NCI-H526 treated with DMSO at 0.1 percent for 48 hours (cell line): ENCODE data around the gene WSCD2.

Source experiments
- DNase-seq: peaks from one replicate; lab custom pipeline; 2025; lab: John Stamatoyannopoulos, UW

WSCD2 gene

DNA sequence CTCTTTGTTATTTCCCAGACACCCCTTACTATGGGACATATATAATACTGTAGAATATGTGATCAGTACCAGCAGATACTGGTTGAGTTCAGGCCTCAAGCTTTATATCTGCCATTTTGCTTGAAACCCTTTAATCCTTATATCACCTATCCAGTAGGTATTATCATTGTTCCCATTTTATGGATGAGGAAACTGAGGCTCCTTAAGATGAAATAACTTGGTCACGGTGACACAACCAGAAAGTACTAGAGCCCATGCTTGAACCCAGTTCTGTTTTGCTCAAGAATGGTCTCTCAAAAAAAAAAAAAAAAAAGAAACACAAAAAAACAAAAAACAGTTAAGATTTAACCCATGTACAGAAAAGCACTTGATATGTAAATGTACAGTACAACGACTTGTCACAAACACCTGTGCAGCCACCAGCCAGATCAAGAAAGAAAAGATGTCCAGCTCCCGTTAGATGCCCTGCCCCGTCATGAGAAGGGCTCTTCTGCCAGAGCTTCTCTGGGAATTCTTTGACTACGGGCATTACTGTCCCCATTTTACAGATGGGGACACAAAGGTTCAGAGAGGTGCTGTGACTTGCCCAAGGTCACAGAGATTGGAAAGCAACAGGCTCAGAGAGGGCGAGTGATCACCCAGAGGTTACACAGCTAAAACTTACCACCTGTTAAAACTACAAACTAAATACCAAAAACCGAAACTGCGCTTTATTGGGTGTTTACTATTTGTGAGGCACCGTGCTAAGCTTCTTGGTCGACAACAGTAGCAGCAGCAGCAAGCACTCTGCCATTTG lies 669 bp upstream of the WSCD2 start:
- no peak for DNase-seq

DNA sequence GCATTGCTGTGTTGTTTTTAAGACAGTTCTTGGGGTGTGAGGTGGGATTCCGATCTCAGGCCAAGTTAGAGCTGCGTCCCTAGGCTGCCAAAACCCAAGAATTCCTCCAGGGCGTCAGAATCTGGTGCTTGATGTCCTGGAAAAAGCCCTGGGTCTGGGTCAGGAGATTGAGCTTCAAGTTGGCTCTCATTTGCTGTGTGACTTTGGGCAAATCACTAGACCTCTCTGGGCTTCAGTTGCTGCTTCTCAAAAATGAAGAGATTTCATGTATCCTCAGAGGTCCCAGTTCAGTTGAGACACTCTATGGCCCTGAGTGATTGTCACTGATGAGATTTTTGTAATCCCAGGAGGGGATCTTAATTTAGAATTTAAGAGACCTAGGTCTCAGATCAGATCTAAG lies 1.9 kb downstream of the WSCD2 start:
- DNase-seq = no peak

DNA sequence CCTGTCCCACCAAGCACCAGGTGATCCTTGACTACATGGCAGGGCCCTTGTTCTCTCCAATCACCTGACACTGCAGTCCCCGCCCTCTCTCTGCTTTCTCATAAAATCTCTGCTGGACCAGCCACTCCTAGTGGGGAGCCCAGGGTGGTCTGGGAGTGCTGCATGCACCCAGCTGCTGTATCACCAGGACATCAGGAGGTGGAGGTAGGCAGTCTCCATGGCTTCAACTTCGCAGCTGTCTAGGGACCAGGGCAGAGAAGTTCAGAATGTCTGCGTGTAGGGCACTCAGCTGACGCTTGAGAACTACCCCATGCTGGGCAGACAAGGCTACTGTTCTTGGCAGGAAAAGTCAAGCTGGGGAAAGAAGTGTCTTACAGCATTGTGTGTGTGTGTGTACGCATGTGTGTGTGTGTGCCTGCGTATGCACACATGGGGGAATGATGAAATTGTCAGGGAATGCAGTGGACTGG lies 2.6 kb downstream of the WSCD2 start:
- no peak for DNase-seq

DNA sequence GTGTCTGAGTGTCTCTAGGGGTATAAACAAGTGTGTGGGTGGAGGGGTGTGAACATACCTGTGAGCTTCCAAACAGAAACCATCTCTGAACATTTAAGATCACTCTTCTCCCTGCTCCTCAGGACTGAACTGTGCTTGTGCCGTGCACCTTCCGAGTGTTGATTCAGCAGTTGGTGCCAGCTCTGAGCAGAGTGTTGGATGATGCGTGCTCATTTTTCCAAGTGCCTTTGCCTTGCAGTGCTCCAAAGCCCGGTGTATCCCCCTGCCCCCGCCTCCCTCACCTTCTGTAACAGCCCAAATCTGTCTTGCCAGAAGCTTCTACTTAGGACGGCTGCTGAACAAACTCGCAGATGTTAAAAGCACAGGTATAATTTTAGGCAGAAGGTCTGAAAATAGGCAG lies 4.4 kb downstream of the WSCD2 start:
- DNase-seq = no peak

DNA sequence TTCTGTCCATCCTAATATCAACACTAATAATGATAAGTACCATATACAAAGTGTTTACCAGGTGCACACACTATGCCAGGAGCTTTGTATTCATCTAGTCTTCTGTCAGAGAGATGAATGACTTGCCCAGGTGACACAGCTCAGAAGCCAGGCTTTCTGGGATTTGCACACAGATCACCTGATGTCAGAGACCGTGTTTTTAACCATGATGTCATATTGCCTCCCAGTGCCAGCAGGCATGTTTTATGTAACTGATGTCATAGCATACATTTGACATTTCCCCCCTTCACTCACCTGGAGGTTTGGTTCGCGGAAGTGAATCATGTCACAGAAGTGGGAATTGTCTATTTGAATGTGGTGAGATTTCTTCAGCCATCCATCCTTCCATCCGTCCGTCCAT lies 5.7 kb downstream of the WSCD2 start:
- DNase-seq = no peak

DNA sequence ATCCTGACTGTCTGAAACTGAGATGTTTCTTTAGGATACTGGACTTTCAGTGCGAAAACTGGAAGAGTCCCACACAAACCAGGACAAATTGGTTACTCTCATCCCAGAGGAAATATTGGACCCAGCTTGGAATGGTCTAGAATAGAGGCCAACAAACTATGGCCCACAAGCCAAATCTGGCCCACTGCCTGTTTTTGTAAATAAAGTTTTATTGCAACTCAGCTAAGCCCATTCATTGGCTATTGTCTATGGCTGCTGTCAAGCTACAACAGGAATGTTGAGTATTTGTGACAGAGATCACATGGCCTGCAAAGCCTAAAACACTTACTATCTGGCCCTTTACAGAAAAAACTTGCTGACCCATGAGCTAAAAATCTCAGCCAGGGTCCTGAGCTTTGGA lies 6.5 kb downstream of the WSCD2 start:
- DNase-seq = no peak

DNA sequence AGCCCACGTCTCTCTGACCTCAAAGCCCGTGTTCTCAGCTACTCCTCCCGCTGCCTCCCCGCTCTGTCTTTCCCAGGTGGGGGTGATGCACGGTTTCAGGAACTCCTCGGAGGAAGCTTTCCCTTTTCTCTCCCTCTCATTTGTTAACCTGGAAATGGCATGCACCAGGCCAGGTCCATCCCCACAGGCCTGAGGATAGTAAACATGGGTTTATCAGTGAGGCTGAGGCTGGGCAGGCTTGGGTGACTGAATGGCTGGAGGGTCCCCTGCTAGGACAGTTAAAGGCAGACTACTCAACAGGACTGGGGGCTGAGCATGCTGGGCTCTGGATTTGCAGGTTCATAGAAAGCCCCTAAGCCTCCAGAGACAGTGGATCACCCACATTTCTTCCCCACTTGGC lies 7.6 kb downstream of the WSCD2 start:
- no peak for DNase-seq

DNA sequence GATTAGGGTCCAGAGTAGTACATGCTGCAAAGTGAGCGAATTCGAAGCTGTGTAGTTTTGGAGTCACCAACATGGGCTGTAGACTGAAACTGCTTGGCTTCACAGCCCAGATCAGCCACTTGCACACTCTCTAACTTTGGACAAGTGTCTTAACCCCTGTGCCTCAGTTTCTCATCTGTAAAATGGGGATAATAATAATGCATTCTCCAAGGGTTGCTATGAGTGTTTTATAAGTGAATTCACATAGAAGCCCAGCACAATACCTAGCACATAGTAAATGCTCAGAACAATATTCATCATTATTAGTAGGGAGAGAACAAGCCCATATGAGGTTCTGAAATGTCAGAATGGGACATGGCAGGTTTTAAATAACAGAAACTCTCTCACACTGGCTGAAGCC lies 10.4 kb downstream of the WSCD2 start:
- no peak for DNase-seq

DNA sequence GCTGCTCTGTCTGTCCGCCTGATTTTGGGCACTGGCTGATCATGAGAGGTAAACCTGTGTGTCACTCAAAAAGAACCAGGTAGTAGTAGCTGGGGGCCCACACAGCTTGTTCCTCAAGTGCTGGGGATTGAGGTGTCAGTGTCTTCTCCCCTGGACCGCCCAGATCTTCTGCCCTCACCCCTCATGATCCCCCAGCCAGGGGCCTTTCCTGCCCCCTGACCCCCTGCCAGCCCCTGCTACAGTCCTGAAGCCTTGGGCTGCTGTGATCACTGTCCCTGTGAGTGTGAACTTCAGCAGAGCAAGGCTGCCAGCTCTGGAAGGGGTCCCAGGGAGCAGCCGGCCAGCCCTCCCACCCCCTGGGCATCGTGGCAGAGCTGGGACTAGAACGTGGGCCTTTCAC lies 11.4 kb downstream of the WSCD2 start:
- DNase-seq = no peak

DNA sequence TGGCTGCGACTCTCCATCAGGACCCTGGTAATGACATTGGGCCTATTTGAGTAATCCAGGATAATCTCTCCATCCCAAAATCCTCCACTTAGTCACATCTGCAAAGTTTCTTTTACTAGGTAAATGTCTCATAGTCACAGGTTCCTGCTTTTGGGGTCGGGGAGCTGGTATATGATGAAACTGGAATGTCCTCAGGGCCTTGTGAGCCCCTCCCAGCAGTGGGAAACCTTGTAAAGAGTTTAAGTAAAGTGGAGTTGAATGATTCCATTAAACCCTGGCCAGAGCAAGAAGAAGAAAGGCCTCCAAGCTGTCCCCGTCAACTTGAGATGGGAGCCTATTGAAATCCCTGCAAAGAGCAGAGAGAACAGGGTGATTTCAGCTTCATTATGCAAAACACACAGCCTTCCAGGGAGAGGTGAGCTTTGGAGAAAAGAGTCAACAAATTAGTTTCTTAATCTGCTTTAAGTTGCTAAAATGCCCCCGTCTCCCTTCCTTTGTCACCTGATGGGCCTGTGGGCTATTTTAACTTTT lies 12.6 kb downstream of the WSCD2 start:
- DNase-seq = no peak

DNA sequence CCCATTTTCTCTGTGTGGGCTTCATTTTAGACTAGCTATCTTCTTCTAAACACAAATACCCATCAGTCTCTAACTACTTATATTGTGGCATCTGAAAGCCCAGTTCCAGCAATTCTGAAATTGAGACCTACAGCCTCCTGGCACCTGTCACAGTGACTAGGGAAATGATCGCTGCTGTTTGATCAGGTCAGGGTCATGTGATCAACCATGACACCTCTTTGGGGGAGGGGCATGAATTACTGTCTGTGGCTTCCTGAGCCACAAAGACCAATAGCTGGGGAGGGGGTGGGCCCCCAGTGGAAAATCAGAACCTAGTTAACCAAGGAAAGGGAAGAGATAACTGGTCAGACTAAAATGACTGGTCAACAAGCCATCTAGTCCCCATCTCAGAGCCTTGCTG lies 14.1 kb downstream of the WSCD2 start:
- no peak for DNase-seq

DNA sequence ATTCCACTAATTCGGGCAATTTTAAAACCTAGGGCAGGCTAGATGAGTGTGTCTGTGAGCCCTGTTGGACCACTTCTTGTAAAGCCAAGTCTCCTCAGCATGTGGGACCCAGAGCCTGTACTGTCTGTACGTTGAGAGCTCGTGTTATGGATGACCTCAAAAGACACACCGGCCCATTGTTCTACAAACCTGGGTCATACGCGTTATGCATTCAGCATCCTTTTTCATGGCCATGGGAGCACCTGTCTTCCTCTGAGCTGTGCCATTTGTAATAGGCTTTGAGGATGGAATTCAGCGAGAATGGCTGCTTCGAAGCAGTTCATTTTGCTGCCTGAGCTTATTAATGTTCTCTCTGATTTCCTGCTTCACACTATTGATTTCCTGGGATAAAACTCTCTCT lies 15.0 kb downstream of the WSCD2 start:
- DNase-seq = no peak

DNA sequence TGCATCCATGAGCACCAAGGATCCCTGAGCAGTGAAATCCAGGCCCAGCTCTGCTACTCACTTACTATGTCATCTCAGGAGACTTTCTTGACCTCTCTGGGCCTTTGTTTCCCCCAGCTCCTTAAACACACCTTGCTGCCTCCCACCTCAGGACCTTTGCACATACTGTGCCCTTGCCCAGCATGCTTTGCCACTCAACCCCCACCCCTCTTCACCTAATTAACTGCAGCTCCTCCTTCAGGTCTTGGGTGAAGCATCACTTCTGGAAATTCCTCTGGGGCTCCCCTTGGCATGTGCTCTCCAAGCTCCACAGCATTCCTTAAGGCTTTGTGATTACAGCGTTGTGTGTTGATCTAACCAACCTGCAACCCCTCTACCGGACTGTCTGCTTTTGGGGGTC lies 15.9 kb downstream of the WSCD2 start:
- no peak for DNase-seq

DNA sequence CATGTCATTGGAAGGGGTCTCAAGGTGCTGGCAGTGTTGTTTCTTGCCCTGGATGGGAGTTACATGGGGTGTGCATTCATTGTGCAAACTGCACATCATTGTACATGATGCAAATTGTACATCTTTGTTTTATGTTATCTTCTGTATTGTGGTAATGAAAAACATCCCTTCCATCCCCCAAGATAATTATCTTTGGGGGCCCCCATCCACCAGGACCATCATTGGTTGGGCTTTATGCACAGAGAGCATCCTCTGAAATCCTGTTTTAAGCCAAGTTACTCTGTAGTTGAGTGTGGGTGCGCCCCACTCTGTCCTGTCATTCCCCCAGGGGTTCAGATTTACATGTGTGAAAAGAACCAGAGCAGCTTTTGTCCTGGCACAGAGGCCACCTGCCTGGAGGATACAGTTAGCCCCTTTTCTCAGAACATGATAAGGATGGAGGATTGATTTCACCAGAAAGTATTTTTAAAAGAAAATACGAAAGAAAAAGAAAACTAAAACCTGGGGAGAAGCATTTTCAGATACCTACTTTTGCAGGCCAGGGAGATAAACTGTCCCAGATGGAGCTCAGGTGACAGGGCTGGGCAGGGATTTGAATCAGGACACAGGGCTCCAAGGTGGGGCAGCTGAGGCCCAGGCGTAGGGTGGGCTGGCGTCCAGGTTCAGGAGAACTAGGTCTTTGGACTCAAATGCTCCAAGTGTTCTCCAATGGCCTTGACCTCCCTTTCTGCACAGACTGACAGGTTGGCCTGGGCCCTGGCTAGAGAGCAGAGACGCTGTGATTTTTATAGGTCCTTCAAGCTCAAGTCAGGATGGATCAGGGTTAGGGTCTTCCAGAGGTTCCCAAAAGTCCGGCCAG lies 17.2 kb downstream of the WSCD2 start:
- DNase-seq = no peak

DNA sequence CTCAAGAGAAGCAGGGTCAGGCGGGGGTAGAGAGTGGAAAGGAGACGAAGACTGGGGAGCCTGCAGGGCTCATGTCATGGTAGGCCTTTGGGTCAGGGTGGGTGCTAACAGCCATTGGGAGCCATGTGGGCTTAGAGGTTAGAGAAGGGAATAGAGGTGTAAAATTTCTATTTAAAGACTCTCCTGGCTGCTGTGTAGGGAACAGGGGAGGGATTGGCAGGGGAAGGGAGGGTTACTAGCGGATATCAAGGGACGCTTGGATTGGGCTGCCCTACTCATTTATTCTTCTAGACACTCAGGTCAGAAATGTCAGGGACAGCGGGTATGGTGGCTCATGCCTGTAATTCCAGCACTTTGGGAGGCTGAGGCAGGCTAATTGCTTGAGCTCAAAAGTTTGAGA lies 18.2 kb downstream of the WSCD2 start:
- no peak for DNase-seq

DNA sequence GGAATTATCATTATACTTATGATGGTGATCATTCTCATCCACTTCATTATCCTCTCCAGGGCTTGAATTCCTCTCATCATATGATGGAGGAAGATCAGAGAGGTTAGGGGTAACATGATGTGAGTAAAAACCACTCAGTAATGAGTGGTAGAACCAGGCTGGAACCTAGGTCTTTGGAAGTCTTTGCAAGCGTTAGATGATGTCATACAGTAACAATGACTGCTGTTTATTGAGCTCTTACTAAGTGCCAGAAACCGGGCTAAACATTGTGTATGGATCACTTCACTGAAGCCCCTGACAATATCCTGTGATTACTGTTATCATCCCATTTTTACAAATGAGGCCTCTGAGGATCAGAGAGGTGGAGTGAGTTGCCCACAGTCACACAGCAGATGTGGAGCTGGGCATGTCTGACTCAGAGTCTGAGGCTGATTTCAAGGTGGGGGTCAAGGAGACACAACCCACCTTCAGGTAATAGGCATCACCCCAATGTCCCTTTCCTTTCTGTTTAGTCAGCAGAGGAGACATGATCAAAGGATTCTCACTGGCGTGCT lies 19.5 kb downstream of the WSCD2 start:
- no peak for DNase-seq

DNA sequence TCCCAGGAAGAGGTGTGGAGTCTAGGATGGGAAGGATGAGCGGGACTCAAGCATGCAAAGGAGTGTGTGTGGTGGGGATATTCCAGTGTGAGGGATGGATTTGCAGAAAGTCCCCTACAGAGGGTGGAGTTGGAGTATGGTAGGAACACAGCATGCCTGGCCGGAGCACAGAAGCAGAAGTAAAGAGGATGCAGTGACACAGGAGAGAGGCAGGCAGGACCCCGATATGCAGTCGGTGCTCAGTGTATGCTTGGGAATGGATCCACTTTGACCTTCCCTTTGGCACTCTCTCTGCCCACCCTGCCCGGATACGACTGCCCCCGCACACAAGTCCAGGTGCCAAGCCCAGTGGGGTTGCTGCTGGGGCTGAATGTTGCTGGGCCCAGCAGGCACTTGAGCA lies 21.3 kb downstream of the WSCD2 start:
- DNase-seq = no peak

DNA sequence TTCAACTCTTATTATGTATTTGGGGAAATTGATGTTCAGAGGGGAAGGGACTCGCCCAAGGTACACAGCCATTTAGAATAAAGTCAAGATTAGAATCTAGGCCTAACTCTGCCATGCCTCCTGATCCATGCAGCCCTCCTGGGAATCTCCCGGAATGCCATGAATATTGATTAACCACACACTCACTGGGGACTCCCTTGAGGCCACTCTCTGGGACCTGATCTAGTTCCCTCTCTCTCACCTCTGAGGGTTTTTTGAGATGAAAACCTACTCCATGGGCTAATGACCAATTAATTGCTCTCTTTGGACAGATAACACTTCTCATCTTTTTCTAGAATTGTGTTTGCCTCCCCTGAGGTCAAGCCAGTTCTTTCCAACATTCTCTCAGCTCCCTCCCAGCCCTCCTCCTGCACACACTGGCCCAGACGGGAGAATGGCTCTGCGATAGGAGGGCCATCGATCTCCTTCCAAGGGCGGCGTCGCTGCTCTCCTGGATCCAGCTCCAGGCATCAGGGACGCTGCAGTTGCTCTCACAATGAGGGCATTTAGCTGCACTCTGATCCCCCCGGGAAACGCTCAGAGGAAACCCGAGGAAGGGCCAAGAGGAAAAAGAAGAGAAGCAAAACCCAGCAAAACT lies 22.6 kb downstream of the WSCD2 start:
- DNase-seq = peak; percentile 11

DNA sequence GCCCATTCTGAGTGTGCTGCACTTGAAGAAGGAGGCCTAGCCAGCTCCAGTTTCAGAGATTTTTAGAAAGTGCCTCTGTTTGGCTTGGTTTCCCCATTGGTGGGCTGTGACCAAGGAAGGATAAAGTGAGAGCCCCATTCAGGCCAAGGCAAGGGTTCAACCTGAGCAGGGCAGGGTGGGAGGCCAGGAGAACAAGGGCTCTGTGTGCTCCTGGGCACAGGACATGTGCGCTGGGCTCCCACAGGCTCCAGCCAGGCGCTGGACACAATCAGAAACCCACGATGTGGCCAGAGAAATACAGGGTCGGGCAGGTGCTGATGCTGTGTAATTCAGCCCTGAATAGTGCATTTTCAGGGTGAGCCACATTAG lies 23.1 kb downstream of the WSCD2 start:
- DNase-seq = no peak

DNA sequence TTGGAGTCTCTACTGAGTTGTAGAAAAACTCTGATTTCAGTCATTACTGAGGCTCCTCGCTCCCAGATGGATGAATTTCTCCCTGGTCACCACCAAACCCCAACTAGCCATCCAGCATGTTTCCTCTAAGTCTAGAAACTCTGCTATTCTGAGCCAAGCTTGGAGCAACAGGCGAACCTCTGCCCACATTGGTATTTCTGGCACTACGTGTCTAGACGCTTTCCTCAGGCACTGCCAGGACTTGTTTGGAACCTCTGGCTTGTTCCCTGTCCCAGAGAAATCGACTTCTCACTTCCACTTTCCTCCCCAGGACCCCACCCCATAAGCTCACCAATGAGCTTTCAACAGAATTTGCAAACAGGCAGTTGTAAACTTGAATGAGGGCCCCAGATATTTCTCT lies 27.6 kb downstream of the WSCD2 start:
- no peak for DNase-seq

DNA sequence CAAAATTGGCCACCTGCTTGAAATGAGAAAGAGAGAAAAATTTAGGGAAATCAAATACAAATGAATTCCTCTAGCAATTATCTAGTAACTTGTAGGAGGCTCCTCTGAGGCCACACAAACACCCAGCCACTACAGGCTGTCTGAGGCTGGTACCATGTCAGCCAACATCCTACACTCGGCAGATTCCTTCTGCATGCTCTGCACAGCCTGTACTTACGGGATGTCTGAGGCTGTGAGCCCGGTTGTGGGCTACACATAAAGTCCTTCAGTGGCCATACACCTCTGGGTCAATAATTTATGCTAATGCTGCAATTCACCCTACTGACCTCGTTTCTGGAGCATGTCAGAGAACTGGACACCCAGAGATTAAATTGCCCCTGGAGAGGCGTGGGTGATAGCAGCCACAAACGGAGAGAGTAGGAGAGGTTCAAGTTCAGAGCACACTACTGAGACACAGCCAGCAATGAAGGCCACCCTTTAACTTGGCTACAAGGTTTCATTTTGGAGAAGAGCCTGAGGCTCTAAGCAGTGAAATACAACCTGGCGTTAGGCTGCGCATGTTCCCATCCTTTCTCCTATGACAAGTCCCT lies 28.9 kb downstream of the WSCD2 start:
- DNase-seq = no peak

DNA sequence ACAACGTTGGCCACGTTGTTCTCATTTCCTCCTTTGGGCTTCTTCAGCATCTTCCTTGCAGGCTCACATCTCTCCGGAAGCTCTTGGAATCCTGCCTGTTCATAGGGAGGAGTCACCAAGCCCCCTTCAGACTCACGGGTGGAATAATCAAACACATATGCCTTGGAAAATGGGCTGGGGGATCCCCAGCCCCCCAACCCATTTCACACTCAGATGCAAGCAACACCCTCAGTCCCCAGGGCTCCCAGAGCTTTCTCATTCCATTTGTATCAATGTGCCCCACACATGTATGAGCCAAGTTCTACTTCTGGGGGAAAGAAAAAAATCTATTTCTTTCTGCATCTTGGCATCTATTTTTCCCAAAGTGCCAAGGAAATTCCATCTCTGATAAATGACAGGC lies 33.1 kb downstream of the WSCD2 start:
- DNase-seq = no peak
